ENCODE data around the gene STMND1.
A peak's percentile ranks its signal among the peaks of the same experiment; 100 is the strongest.
"Not testable (repeated sequence)": the region's sequence is repeated elsewhere in the genome, so short reads cannot be mapped to it uniquely, and the experiment has no call there.

The STMND1 gene

DNA sequence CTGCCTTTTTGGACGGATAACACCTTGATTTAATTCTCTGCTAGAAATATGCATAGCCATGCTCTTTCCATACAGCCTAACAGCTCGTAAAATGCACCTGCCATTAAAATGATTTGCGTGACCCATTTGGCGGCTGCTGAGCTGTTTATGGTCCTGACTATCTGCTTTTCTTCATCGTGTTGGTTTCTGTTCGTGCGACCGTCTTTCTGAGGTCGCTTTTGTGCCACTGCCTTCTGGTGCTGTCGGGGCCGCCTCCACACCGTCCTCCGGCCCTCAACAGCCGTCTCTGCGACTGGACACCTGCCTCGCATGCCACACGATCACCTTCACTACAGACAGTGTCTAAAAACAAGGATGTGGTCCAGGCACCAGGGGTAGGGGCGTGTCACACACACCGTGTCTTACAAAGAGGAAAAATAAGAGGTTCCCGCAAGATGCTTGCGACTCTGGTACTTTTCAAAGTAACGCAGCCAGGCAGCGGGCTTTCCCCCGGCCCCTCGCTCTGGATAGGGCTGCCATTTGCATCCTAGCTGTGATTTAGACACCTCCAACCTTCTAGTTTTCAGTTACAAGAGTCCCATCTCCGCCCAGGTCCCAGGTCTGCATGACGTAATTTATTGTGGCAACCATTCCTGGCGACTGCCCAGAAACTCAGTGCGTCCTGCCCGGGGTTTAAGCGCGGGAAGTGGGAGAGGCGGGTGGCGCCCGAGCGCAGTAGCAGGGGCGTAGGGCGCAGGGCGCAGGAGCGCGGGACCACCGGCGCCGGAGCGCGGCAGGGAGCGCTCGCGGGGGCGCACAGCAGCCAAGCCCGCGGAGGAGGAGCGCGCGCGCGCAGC is at the start of gene STMND1:
Gene STMND1 (plus strand): TSS at position 629 of the 836 bp plus-strand sequence. CDS start 208 bp downstream, outside the sequence.
- peak; percentile 36 for DNase-seq

DNA sequence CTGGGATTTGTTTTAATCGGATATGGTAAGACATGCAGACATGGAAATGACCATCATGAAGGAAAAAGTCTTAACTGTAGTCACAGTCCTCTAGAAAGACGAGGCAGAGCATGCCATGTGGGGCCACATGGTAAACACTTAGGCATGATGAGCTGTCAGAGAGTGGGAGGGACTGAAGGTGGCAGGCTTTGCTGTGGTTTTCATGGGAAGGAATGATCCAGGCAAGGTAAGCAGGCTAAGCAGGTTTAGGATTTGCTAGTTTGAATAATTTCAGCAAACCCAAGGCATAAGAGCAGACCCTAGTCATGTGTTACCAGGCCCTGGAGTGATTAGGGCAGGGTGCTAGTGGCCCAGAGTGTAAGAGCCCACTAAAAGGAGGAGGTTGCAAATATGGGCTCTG is 47.2 kb upstream of the STMND1 start:
- no peak for DNase-seq

GRCh38 chr6:17057322-17057721 is 44.5 kb upstream of the STMND1 start:
- DNase-seq, result no peak

GRCh38 chr6:17058550-17058949 is 43.3 kb upstream of the STMND1 start:
- DNase-seq, result no peak

DNA sequence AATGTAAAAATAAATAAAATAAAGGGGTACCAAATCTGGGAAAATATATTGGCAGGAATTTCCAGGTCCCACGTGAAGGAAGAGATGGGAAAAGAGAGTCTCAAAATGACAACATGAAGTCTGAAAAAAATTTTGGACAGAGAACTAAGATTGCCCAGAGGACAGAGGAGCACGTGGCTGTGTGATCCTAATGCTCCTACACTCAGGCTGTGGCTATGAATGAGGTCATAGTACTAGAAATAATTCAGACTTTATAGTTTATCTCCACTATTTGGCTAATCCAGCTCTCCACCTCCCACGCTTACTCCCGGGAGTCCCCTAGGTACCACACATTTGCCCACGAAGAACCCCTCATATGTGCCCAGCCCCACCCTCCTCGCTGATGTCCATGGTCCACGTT is 42.8 kb upstream of the STMND1 start:
- DNase-seq, result no peak

GRCh38 chr6:17059850-17060249 is 42.0 kb upstream of the STMND1 start:
- no peak for DNase-seq

DNA sequence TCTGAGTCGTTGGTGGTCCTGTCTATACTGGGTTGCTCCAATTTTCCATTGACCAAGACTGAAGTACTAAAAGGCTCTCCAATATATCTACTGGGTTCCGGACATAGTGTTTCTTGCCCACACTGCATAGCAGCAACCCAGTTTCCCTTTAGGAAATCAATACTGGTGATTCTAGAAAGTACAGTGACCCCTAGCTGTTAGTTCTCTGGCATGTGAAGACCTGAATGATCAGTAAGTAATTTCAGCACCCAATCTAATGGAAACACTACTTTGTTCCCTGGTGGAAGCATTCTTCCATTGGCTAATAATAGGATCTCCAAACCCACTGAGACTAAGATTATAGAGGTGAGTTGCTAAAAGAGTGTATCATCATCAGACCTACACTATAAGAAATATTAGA is 40.8 kb upstream of the STMND1 start:
- no peak for DNase-seq

- no peak for DNase-seq
Measured at GRCh38 chr6:17062871-17063440, 38.9 kb upstream of the STMND1 start.

- DNase-seq, result no peak
Measured at GRCh38 chr6:17064975-17065374, 36.9 kb upstream of the STMND1 start.

- no peak for DNase-seq
Measured at GRCh38 chr6:17066610-17067009, 35.2 kb upstream of the STMND1 start.

DNA sequence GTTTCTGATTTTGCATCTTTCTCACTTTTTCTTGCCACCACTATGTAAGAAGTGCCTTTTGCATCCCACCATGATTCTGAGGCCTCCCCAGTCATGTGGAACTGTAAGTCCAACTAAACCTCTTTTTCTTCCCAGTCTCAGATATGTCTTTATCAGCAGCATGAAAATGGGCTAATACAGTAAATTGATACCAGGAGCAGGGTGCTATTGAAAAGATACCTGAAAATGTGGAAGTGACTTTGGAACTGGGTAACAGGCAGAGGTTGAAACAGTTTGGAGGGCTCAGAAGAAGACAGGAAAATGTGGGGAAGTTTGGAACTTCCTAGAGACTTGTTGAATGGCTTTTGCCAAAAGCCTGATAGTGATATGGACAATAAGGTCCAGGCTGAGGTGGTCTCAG is 32.9 kb upstream of the STMND1 start:
- DNase-seq, result not testable (repeated sequence)

- DNase-seq, result not testable (repeated sequence)
Measured at GRCh38 chr6:17070400-17070799, 31.4 kb upstream of the STMND1 start.

DNA sequence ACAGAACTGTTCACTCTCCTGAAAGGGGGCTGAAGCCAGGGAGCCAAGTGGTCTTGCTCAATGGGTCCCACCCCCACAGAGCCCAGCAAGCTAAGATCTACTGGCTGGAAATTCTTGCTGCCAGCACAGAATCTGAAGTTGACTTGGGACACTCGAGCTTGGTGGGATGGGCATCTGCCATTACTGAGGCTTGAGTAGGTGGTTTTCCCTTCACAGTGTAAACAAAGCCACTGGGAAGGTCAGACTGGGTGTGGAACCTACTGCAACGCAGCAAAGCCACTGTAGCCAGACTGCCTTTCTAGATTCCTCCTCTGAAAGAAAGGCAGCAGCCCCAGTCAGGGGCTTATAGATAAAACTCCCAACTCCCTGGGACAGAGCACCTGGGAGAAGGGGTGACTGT is 28.3 kb upstream of the STMND1 start:
- DNase-seq, result not testable (repeated sequence)

DNA sequence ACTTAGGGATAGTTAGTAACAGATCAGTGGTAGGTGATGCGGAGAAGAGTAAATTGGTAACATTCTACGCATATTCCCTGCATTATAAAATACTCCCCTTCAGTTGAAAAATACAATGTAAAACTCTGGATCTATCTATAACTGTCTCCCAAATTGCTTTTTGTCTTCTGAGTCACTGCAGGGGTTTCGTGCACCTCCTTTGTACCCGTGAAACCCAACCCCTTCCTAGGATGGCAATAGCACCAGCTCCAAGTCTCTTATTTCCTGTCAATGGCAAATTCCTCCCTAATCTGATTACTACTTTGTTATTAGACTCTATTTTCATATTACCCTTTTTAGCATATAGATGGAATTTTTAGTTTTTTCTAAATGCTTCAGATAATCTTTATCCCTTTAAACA is 20.6 kb upstream of the STMND1 start:
- DNase-seq, result no peak

- DNase-seq, result no peak
Measured at GRCh38 chr6:17081860-17082508, 19.9 kb upstream of the STMND1 start.

DNA sequence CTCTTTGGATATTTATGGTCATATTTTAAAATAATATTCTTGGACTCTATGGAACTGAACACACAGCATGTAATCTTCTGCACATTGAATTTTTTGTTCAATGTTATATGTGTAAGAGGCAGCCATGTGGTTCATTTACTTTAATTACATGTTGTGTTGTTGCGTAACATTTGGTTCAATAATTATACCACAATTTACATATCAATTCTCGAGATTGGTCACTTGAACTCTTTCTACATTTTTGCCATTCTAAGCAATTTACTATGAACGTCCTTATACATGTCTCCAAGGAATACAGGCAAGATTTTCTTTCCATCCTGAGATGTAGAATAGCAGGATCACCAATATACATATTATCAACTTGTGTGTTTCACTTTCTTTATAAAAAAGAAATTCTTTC is 18.5 kb upstream of the STMND1 start:
- no peak for DNase-seq

- no peak for DNase-seq
Measured at GRCh38 chr6:17086469-17086868, 15.4 kb upstream of the STMND1 start.

DNA sequence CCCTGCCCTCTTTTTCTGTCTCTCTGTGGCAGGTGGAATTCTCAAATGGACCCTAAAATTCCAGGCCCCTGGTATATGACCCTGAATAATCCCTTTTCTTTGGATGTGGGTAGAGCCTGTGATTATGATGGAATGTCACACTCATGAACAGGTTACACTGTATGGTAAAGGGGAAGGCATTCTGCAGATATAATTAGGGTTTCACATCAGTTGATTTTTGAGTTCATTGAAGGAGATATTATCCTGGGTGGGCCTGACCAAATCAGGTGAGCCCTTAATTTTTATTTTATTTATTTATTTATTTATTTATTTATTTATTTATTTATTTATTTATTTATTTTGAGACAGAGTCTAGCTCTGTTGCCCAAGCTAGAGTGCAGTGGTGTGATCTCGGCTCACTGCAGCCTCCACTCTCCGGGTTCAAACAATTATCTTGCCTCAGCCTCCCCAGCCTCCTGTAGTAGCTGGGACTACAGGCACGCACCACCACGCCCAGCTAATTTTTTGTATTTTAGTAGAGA is 13.7 kb upstream of the STMND1 start:
- DNase-seq, result no peak

- DNase-seq, result no peak
Measured at GRCh38 chr6:17091122-17091521, 10.7 kb upstream of the STMND1 start.

- no peak for DNase-seq
Measured at GRCh38 chr6:17093686-17094085, 8.2 kb upstream of the STMND1 start.

DNA sequence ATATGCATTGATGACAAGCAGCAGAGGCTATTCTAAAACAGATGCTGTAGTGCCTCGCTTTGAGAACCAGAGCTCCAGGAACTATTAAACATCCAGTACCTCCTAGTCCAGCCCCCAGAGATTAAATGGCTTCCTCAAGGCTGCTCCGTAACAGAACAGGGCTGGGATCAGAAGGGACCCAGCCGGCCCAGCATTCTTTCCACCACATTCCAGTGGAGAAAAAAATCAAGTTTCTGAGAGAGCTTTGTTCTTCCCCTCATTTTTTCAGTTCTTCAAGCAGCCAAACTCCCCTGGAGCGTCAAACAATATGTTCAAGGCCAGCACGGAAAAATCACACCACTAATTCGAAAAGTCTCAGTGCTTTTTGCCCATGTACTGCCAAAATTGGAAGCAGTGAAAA is 5.8 kb upstream of the STMND1 start:
- no peak for DNase-seq

- DNase-seq, result no peak
Measured at GRCh38 chr6:17096652-17097051, 5.2 kb upstream of the STMND1 start.

DNA sequence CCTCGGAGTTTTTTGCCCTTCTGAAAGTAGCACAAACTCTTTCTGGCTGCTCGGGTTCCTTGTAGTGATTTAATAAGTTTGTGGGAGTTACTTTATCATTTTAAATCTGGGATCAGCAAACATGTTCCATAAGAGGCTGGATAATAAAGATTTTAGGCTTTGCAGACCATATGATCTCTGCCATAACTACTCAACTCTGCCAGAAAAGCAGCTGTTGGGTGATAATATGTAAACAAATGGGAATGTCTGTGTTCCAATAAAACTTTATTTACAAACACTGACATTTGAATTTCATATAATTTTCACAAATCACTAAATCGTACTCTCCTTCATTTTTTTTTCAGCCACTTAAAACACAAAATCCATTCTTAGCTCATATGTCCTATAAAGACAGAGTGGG is 3.9 kb upstream of the STMND1 start:
- DNase-seq, result no peak

- DNase-seq, result no peak
Measured at GRCh38 chr6:17098538-17098937, 3.3 kb upstream of the STMND1 start.

Measured in DMS153 (cell line).